ENCODE measurements around the gene ACSM5.

The ACSM5 gene, protein sequence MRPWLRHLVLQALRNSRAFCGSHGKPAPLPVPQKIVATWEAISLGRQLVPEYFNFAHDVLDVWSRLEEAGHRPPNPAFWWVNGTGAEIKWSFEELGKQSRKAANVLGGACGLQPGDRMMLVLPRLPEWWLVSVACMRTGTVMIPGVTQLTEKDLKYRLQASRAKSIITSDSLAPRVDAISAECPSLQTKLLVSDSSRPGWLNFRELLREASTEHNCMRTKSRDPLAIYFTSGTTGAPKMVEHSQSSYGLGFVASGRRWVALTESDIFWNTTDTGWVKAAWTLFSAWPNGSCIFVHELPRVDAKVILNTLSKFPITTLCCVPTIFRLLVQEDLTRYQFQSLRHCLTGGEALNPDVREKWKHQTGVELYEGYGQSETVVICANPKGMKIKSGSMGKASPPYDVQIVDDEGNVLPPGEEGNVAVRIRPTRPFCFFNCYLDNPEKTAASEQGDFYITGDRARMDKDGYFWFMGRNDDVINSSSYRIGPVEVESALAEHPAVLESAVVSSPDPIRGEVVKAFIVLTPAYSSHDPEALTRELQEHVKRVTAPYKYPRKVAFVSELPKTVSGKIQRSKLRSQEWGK

DNA sequence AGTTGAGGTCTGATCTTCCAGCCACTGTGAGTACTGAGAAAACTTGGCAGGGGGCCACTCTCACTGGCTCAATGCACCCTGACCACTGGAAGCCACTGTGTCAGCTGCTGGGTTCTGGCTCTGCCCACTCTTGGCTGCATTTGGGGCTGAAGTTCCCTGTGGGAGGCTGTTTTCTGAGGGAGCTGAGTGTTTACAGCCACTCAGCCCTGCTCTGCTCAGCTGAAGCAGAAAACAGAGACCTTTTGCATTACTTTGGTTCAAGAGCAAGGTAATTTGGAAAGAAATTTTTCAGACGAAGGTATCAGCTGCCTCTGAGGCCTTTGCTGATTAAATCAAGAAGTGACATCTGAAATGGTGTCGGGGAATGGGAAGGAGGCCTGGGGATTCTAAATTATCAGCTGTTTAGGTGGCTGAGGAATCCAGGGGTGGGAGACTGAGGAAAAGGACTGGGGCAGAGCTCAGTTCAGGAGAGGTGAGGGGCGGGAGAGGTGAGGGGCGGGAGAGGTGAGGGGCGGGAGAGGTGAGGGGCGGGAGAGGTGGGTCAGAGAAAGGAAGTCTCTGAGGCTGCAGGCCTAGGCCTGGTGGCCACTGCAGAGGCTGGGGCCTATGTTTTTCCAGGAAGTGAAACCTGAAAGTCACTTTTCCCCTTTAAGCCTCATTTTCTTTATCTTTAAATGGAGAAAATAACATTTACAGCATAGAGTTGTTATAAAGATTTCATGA, at the start of gene ACSM5:
ACSM5 (plus strand) TSS at position 137 of the 723 bp plus-strand sequence. CDS start 1,951 bp downstream, outside the sequence.
- DNase-seq = no peak

DNA sequence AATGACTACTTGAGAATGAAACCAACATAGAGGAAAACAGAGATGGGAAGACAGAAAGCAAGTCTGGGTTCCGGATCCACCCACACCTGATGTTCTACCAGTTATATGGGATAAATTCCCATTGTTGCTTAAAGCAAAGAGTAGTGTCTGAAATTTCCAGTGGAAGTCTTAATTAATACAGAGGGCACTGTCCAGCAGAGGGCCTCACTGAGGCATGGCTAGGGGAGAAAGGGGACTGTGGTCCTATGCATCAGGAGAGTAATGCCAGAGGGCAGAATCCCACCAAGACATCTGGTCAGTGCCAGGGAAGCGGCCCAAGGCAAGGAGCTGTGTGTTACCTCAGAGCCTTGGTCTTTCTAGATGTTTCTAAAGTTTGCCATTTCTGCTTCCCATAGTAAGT, 49.3 kb upstream of the ACSM5 start:
- DNase-seq = no peak

DNA sequence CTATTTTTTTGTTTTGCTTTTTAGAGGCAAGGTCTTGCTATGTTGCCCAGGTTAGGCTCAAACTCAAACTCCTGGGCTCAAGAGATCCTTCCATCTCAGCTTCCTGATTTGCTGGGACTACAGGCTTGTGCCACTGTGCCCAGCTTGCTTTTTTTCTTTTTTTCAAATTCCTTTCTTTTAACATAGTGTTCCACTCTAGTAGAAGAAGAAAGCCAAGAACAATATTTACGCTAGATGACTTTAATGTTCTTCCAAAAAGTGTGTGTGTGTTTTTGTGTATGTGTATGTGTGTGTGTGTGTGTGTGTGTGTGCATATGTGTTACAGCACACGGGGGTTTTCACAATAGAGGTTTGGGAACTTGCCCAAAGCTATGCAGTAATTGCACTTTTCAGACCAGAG, 46.1 kb upstream of the ACSM5 start:
- no peak for DNase-seq

DNA sequence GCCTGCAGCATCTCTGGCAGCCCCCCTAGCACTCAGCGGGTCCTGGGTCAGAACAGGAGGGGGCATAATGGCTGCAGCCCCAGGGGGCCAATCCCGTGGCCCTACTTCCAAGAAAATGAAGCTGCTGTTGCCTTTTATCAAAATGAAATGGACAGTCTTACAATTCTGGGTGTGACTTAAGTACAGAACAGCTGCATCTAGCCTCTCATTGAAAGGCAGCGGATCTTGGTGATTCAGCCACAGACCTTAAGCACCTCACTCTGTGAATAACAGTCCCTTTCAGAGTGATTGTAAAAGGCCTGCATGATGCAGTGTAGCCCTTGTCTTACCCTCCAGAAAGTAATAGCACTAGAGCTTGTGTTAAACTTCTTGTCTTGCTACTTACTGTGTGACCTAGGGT, 45.3 kb upstream of the ACSM5 start:
- DNase-seq = no peak

DNA sequence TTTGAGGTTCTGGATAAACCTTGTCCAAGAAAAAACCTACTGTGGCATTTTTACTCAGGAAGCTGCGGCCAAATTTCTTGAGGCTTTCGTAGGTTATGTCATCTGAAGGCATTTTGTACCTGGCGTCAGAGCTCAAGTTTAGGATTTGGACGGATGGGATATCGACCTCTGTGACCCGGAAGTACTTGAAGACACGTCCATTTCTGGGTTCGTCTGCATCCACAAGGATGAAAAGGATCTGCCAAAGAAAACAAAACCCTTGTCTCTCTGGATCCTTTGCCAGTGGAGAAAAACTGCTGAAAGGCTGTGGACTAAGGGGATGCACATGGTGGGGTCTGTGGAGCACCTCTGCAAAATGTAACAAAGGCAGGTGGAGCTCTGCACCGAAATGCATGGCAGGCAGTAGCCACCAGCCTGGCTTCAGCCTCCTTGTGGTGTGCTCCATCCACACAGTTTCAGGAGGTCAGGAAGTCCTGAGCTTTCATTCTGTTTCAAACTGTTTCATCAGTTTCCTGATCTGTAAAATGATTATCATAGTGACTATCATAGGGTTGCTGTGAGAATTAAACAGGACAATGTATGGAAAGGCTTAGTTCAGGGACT, 39.8 kb upstream of the ACSM5 start:
- no peak for DNase-seq

DNA sequence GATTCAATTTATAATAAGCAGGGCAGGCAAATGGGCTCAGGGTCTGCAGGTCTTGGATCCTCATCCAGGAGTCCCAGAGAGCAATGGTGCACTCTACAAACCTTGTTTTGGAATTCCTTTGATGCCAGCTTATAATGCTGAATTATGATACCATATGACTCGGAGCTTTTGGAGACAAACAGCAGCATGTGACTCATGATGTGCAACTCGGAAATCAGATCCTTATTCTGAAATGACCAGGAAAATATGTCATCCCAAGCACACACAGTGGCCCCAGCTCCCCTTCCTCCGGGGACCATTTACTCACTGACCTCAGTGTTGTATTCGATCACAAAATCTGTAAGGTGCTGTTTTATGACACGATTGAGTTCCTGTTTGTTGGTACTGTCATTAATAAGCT, 36.6 kb upstream of the ACSM5 start:
- DNase-seq = no peak

DNA sequence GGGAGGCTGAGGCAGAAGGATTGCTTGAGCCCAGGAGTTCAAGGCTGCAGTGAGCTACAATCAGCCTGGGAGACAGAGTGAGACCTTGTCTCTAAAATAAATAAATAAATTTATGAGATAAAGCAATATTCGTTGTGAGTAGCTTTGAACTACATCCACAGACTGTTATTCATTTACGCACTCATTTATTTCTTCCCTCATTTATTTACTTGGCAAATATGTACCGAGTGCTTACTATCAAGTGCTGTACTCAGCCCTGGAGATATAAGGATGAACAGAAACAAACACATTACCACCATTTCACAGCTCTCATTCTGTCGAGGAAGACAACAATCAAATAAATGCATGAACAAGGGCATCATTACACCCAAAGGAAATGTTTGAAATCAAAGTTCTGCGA, 32.2 kb upstream of the ACSM5 start:
- DNase-seq = no peak

DNA sequence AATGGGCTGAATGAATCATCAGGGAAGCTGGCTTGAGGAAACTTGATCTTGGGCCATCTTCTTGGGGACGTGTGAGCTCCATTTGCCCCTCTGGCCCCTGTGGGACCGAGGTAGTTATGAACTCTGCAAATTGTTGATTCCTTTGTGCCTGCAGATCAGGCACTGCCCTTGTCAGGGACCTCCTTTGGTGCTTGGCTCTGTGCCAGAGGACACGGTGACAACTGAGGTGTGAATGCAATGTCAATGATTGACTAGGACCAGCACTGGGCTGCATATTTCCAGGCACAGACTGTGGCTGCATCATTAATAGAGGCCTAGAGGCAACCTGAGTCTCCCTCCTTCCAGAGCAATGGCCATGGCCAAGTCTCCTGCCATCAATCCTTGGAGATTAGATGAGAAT, 28.6 kb upstream of the ACSM5 start:
- no peak for DNase-seq

DNA sequence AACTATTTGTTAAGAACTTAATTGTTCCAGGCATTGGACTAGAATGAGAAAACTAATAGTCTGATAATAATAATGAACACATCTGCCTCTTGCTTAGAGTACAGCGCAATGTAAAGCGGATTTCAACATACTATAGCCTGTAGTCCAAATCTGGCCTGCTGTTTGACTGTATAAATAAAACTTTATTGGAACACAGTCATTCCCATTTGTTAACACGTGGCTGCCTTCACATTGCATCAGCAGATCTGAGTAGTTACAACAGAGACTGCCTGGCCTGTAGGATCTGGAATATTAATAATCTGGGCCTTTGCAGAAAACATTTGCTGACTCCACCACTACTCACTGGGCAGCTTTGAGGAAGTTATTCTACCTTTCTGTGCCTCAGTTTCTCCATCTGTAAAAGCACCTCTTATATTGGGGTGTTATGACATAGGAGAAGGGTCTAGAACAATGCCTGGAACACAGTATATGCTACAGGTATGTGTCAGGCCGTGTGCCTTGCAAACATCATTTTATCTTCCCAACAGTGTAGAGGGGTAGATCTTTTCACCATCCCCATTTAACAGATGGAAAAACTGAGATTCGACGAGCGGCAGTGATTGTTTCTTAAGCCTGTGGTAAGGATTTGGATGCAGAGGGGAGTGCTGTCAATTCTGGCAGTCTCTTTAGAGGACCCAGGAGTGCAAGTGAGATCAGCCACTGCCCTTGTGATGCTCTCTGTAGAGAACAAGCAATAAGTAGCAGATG, 27.0 kb upstream of the ACSM5 start:
- no peak for DNase-seq

DNA sequence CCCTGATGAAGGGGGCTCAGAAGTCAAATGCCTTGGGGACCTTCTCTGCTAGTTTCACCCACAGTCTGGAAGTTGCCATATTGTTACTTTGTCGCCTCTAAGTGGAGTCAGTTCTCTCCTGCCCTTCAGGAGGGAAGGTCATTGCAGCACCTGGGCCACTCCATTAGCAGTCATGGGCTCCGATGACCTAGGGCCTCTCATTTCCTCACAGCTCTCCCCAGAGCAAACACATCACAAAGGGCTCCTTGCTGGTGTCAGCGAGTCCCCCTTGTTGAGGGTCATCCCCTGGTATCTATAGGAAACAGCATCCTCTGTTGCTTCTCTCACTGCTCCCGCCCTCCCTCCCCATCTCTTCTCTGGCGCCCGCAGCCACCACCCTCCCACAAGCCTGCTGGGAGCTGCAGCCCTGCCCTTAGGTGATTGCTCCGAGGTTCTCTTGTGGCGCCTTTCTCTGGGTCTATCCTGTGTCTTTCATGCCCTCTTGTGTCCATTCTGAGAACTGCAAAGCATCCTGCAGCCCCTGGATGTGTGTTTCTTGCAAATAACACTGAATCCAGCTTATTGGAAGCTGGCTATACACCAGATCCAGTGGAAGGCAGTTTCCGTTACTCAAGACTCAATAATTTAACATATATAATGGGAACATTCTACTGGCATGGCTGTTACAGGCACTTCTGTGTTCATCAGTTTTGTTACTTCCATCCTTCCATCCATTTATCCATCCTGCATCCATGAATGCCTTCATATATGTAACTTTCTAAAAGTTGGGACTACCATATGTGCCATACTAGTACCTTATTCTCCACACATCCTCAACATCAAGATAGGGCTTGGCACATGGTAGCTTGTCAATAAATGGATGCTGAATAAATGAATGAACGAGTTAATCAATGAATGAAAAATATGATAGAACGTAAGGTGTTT, 26.0 kb upstream of the ACSM5 start:
- DNase-seq = peak; percentile 6 to 73

DNA sequence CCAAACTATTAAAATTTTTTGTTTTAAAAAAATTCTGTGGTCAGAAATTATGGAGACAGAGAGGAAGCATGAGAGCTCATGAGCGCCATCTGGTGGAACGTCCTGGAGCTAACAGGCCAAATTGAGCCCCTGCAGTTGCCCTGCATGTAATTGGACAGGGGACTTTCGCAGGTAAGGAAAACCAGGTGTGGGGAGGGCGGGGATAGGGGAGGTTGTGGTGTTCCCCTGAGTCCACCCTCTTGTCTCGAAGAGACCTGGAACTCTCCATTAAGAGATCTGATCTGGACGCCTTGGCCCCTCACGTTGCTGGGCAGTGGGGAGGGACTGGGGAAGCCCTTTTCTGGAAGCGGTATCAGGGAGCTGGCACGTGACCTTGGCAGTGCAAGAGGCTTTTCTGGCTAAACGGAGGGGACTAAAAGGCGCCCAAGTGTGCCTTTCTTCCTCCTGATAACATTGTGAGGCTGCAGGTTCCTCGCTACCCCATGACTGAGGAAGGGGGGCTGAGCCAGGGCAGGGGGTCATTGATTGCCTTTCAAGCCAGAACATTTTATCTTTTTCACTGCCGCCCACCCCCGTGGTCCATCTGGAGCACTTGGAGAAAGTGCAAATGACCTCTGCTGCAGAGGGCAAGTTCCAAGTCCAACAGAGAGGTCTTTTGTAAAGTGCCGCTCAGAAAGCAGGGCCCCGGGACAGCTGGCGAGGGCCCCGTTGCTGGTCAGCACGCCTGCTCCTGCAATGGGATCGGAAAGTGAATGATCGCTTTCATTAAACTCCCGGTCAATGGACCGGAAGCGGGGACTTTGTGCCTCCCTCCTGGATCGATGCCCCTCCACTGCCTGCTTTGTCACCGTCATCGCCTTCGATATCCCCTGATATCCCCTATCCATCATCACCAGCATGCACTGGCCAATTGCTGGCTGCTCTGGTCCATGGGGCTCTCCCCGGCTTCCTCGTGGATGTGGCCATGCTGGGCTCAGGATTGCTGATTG, 23.2 kb upstream of the ACSM5 start:
- peak in 1 of 2 experiments; percentile 46 for DNase-seq

DNA sequence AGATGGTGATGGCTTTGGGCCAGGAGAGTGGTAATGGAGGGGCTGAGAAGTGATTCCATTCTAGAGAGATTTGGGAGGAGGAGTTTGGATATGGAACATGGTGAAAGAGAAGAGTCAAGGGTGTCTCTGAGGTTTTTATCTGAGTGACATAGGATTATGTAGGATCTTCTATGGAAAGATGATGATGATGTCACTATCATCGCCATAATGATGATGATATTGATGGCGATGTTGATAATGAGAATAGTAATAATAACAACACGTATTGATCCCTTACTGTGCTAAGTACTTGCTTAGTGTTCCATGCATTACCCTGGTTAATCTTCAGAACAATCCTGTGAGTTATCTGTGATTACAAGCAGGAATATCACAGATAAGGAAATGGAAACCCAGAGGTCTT, 21.4 kb upstream of the ACSM5 start:
- no peak for DNase-seq

DNA sequence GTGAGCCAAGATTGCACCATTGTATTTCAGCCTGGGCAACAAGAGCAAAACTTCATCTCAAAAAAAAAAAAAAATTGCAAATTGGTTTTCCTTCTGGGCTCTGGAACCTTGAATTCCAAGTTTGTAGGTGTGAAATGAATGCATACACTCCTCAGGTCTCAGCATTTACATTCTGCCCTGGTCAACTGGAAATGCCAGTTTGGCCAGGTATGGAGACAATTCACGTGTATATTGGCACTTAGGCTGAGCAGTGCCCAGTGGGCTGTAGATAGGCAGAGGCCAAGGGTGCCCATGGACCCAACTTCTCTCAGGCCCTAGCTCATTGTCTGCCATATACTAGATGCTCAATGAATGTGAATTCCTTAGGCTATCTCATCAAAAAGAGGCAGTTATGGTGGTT, 20.5 kb upstream of the ACSM5 start:
- no peak for DNase-seq

DNA sequence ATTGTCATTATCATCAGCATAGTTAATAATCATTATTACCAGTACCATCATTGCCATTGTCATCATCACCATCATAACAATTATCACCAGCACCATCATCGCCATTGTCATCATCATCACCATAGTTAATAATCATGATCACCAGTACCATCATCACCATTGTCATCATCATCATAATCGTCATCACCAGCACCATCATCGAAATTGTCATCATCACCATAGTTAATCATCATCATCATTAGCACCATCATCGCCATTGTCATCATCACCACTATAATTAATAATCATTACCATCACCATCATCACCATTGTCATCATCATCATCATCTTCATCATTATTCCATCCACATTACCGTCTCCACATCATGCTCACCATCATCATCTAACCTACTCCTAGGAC, 18.3 kb upstream of the ACSM5 start:
- no peak for DNase-seq

DNA sequence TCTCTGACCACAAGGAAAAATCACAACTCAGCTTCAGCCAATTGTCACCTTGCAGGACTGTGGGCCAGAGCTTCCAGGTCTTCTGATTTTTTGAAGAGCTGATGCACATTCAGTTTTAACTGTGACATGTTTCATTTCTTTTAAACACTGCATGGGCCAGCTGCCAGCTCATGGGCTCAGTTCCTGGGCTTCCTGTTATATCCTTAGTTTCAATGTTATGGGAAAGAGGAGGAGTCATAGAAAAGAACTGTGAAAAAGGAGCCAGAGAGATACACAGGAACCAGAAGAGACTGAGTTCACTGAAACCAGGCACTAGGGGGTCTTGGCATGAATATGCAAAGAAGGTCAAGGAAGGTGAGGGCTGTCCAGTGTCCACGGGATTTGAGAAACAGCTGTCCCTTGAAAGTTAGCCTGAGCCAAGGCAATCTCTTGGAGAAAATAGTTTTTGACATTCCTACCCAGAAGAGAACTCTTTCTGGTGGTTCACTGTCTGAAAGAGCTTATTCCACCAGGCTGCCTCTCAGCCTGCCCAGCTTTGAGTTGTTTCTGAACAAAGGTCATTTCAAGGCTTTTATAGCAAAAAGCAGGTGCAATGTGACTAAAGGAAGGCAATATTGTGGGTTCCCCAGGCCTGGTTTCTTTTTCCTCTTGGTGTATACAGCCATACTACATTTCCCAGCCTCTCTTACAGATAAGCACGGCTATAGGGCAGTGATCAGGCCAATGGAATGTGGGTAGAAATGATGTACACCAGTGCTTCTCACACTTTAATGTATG, 15.3 kb upstream of the ACSM5 start:
- DNase-seq = no peak

DNA sequence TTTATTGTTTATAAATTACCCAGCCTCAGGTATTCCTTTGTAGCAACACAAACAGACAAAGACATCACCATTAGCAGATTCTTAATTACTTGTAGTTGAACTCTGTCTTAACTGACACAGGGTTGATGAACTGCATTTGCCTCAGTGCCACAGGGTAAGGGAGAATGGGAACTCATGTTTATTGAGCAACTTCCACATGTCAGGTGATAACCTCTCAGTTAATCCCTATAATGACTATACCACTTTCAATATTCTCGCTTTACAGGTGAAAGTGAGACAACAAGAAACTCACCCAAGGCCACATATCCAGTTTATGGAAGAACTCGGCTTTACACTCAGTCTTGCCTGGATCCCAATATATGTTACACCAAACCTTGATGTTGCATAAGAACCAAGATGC, 13.4 kb upstream of the ACSM5 start:
- no peak for DNase-seq

DNA sequence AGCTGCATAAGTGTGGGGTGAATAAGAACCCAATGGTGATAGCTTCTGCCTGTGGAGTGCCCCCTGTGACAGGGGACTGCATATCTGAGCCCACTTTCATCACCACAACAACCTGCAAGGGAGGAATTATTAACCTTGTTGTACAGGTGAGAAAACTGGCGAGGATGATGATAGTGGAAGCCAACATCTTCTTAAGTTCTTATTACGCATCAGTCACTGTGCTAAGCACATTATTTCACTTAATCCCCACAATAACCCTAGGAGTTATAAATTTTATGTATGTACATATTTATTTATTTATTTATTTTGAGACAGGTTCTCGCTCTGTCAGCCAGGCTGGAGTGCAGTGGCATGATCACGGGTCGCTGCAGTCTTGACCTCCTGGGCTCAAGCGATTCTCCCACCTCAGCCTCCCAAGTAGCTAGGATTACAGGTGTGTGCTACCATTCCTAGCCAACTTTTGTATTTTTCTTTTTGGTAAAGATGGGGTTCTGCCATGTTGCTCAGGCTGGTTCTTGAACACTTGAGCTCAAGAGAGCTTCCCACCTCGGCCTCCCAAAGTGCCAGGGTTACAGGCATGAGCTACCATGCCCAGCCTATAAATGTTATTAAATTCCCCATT, 12.4 kb upstream of the ACSM5 start:
- DNase-seq = no peak

DNA sequence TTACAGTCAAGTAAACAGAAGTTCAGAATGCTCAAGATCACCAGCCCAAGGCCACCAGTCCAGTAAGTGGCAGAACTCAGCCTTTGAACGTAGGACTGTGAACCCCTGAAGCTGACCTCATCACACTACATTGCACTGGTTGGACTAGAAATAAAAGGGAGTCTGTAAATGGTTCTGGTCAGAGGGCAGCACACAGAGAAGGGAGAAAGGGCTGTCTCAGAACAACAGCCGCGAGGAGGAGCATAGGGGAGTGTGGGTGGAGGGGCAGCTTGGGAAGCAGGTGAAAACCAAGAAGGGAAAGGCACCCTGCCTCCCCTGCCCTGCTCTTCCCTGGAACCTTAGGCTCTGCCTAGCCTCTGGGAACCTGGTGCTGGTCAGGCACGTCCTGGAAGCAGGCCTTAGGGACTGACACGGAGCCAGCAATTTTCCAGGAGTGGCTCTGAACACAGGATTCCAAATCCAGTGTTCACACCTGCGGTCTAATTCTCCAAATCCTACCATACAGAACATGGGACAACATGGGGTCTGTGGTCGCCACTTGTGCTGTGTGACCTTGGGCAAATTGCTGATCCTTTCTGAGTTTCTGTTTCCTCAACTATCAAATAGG, 11.8 kb upstream of the ACSM5 start:
- DNase-seq = no peak

DNA sequence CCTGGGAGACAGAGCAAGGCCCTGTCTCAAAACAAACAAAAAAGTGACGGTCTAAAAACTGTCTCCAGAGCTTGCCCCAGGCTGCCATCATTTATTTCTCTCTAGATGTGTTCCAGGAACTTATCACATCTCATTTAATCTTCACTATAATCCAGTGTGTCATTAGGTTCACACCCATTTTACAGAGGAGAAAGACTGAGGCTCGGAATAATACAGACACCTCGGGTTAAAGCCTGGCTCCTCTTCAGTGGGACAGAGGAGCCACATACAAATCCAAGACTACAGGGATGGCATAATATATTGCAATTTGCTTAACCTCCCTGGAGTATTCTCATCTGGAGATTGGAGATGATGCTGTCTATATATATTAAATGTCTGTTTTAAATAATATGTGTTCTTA, 10.7 kb upstream of the ACSM5 start:
- DNase-seq = no peak
